ENCODE results near the gene MGAT5B. TPM values are rescaled to one million over a fixed set of nuclear protein-coding genes. Genes with fewer than 3 reads are reported as not detected.

The MGAT5B gene
- polyA plus RNA-seq (2012; ENCODE audit: missing spikeins): not detected

- TF ChIP-seq TAF1 (IDR thresholded peaks at IDR 0.05; ENCODE audit: borderline replicate concordance, low read depth, low read length): no peak
- TF ChIP-seq POLR2A (IDR thresholded peaks at IDR 0.05; ENCODE audit: low read depth, low read length): no peak
- no peak for TF ChIP-seq POLR2AphosphoS5 (IDR thresholded peaks at IDR 0.05; ENCODE audit: low read depth, low read length)
- peak; percentile 92 for FAIRE-seq
- DNase-seq (ENCODE audit: insufficient read length): peak; percentile 96
Observed at GRCh38 chr17:76868176-76868668, at the start of gene MGAT5B. MGAT5B (plus strand) TSS chr17:76868404; CDS start chr17:76869030, 626 bp downstream.

GRCh38 chr17:76820039-76820438 is 48.2 kb upstream of the MGAT5B start:
- FAIRE-seq: no peak

GRCh38 chr17:76820561-76820960 is 47.6 kb upstream of the MGAT5B start:
- FAIRE-seq (no peak), DNase-seq (ENCODE audit: insufficient read length) (no peak)
- TF ChIP-seq POLR2A (IDR thresholded peaks at IDR 0.05; ENCODE audit: low read depth, low read length) (no peak), POLR2AphosphoS5 (IDR thresholded peaks at IDR 0.05; ENCODE audit: low read depth, low read length) (no peak), TAF1 (IDR thresholded peaks at IDR 0.05; ENCODE audit: borderline replicate concordance, low read depth, low read length) (no peak)

More at GRCh38 chr17:76820039-76820438, 48.2 kb upstream of the MGAT5B start:
- no peak for DNase-seq (ENCODE audit: insufficient read length)
- TF ChIP-seq POLR2A (IDR thresholded peaks at IDR 0.05; ENCODE audit: low read depth, low read length) (no peak), TAF1 (IDR thresholded peaks at IDR 0.05; ENCODE audit: borderline replicate concordance, low read depth, low read length) (no peak), POLR2AphosphoS5 (IDR thresholded peaks at IDR 0.05; ENCODE audit: low read depth, low read length) (no peak)

- no peak for FAIRE-seq
Observed at GRCh38 chr17:76822184-76822778, 45.9 kb upstream of the MGAT5B start.

GRCh38 chr17:76824093-76824492 is 44.1 kb upstream of the MGAT5B start:
- FAIRE-seq (no peak), DNase-seq (ENCODE audit: insufficient read length) (no peak)
- TF ChIP-seq TAF1 (IDR thresholded peaks at IDR 0.05; ENCODE audit: borderline replicate concordance, low read depth, low read length) (no peak), POLR2A (IDR thresholded peaks at IDR 0.05; ENCODE audit: low read depth, low read length) (no peak), POLR2AphosphoS5 (IDR thresholded peaks at IDR 0.05; ENCODE audit: low read depth, low read length) (no peak)

More at GRCh38 chr17:76822184-76822778, 45.9 kb upstream of the MGAT5B start:
- DNase-seq (ENCODE audit: insufficient read length): no peak
- TF ChIP-seq POLR2AphosphoS5 (IDR thresholded peaks at IDR 0.05; ENCODE audit: low read depth, low read length) (no peak), POLR2A (IDR thresholded peaks at IDR 0.05; ENCODE audit: low read depth, low read length) (no peak), TAF1 (IDR thresholded peaks at IDR 0.05; ENCODE audit: borderline replicate concordance, low read depth, low read length) (no peak)

GRCh38 chr17:76826330-76827068 is 41.7 kb upstream of the MGAT5B start:
- no peak for FAIRE-seq
- no peak for DNase-seq (ENCODE audit: insufficient read length)
- TF ChIP-seq POLR2AphosphoS5 (IDR thresholded peaks at IDR 0.05; ENCODE audit: low read depth, low read length): no peak
- TF ChIP-seq POLR2A (IDR thresholded peaks at IDR 0.05; ENCODE audit: low read depth, low read length): no peak
- TF ChIP-seq TAF1 (IDR thresholded peaks at IDR 0.05; ENCODE audit: borderline replicate concordance, low read depth, low read length): no peak

- no peak for FAIRE-seq
- TF ChIP-seq TAF1 (IDR thresholded peaks at IDR 0.05; ENCODE audit: borderline replicate concordance, low read depth, low read length): no peak
- no peak for TF ChIP-seq POLR2AphosphoS5 (IDR thresholded peaks at IDR 0.05; ENCODE audit: low read depth, low read length)
- TF ChIP-seq POLR2A (IDR thresholded peaks at IDR 0.05; ENCODE audit: low read depth, low read length): no peak
- DNase-seq (ENCODE audit: insufficient read length): no peak
Observed at GRCh38 chr17:76827736-76828135, 40.5 kb upstream of the MGAT5B start.

- no peak for TF ChIP-seq POLR2AphosphoS5 (IDR thresholded peaks at IDR 0.05; ENCODE audit: low read depth, low read length)
- no peak for DNase-seq (ENCODE audit: insufficient read length)
- FAIRE-seq: no peak
Observed at GRCh38 chr17:76830987-76831715, 37.1 kb upstream of the MGAT5B start.

GRCh38 chr17:76833034-76833644 is 35.1 kb upstream of the MGAT5B start:
- FAIRE-seq: no peak
- no peak for TF ChIP-seq POLR2A (IDR thresholded peaks at IDR 0.05; ENCODE audit: low read depth, low read length)
- no peak for TF ChIP-seq POLR2AphosphoS5 (IDR thresholded peaks at IDR 0.05; ENCODE audit: low read depth, low read length)
- no peak for TF ChIP-seq TAF1 (IDR thresholded peaks at IDR 0.05; ENCODE audit: borderline replicate concordance, low read depth, low read length)
- DNase-seq (ENCODE audit: insufficient read length): no peak

- FAIRE-seq (no peak), DNase-seq (ENCODE audit: insufficient read length) (no peak)
- TF ChIP-seq TAF1 (IDR thresholded peaks at IDR 0.05; ENCODE audit: borderline replicate concordance, low read depth, low read length): no peak
- no peak for TF ChIP-seq POLR2AphosphoS5 (IDR thresholded peaks at IDR 0.05; ENCODE audit: low read depth, low read length)
- no peak for TF ChIP-seq POLR2A (IDR thresholded peaks at IDR 0.05; ENCODE audit: low read depth, low read length)
Observed at GRCh38 chr17:76833747-76834146, 34.5 kb upstream of the MGAT5B start.

- TF ChIP-seq TAF1 (IDR thresholded peaks at IDR 0.05; ENCODE audit: borderline replicate concordance, low read depth, low read length): no peak
- no peak for TF ChIP-seq POLR2A (IDR thresholded peaks at IDR 0.05; ENCODE audit: low read depth, low read length)
- no peak for TF ChIP-seq POLR2AphosphoS5 (IDR thresholded peaks at IDR 0.05; ENCODE audit: low read depth, low read length)
- FAIRE-seq: no peak
- no peak for DNase-seq (ENCODE audit: insufficient read length)
Observed at GRCh38 chr17:76834870-76835269, 33.3 kb upstream of the MGAT5B start.

All from GM12892 (cell line).